ENCODE measurements around the gene MADD.

Gene MADD

GRCh38 chr11:47253660-47254059 is 16.3 kb upstream of the MADD start:
- DNase-seq (ENCODE audit: low spot score), result no peak

- no peak for DNase-seq (ENCODE audit: low spot score)
Observed at GRCh38 chr11:47254386-47254785, 15.5 kb upstream of the MADD start.

GRCh38 chr11:47256374-47256773 is 13.6 kb upstream of the MADD start:
- no peak for DNase-seq (ENCODE audit: low spot score)

- DNase-seq (ENCODE audit: low spot score), result no peak
Observed at GRCh38 chr11:47257177-47257516, 12.8 kb upstream of the MADD start.

GRCh38 chr11:47257517-47258316 is 12.2 kb upstream of the MADD start, which contains the start of gene NR1H3:
TSS of gene NR1H3 (plus strand) at chr11:47257996. CDS start at chr11:47259217, 1,221 bp downstream.
- peak; percentile 75 for DNase-seq (ENCODE audit: low spot score)

GRCh38 chr11:47258317-47258902 is 11.5 kb upstream of the MADD start:
- no peak for DNase-seq (ENCODE audit: low spot score)

GRCh38 chr11:47259232-47259977 is 10.5 kb upstream of the MADD start:
- peak; percentile 79 for DNase-seq (ENCODE audit: low spot score)

GRCh38 chr11:47260366-47260765 is 9.6 kb upstream of the MADD start:
- peak; percentile 4 for DNase-seq (ENCODE audit: low spot score)

GRCh38 chr11:47261291-47261800 is 8.6 kb upstream of the MADD start:
- DNase-seq (ENCODE audit: low spot score), result peak; percentile 11

GRCh38 chr11:47264119-47264518 is 5.8 kb upstream of the MADD start:
- DNase-seq (ENCODE audit: low spot score), result no peak

GRCh38 chr11:47264521-47264920 is 5.4 kb upstream of the MADD start:
- no peak for DNase-seq (ENCODE audit: low spot score)

GRCh38 chr11:47267876-47268275 is 2.1 kb upstream of the MADD start:
- DNase-seq (ENCODE audit: low spot score), result no peak

- DNase-seq (ENCODE audit: low spot score), result no peak
Observed at GRCh38 chr11:47268448-47269001, 1.4 kb upstream of the MADD start.

GRCh38 chr11:47269002-47269828 is 718 bp upstream of the MADD start:
- DNase-seq (ENCODE audit: low spot score), result peak; percentile 96

GRCh38 chr11:47270331-47271271 is 668 bp downstream of the MADD start:
- peak; percentile 48 for DNase-seq (ENCODE audit: low spot score)

- no peak for DNase-seq (ENCODE audit: low spot score)
Observed at GRCh38 chr11:47271328-47271727, 1.4 kb downstream of the MADD start.

- DNase-seq (ENCODE audit: low spot score), result peak; percentile 60
Observed at GRCh38 chr11:47271961-47272661, 2.2 kb downstream of the MADD start.

GRCh38 chr11:47272706-47273105 is 2.8 kb downstream of the MADD start:
- DNase-seq (ENCODE audit: low spot score), result no peak

GRCh38 chr11:47274495-47275235 is 4.7 kb downstream of the MADD start:
- DNase-seq (ENCODE audit: low spot score), result no peak
